Neural cell (in vitro differentiated cells): ENCODE measurements around the gene TARBP2.

Source experiments
- EP300 ChIP-seq: fragments of 450-650 bp; conservative IDR thresholded peaks from 2 replicates; pipeline ENCODE4 v1.6.1; 2014; ENCODE audit warnings: antibody characterized with exemption, mild to moderate bottlenecking, moderate library complexity; ENCODE audit not compliant: poor library complexity, severe bottlenecking
- POLR2AphosphoS5 ChIP-seq: IDR thresholded peaks from 2 replicates; pipeline ENCODE4 v1.6.1; 2012
- TAF1 ChIP-seq: IDR thresholded peaks from 2 replicates; pipeline ENCODE4 v1.6.1; 2012; ENCODE audit warnings: low read depth
- TF ChIP-seq, protein P1 (sequence below): fragments of 450-650 bp; IDR thresholded peaks from 2 replicates; pipeline ENCODE4 v1.5.1; 2014; ENCODE audit warnings: antibody characterized with exemption, mild to moderate bottlenecking, moderate library complexity; ENCODE audit not compliant: poor library complexity, severe bottlenecking
- TF ChIP-seq, protein P2 (sequence below): IDR thresholded peaks from 2 replicates; pipeline ENCODE4 v1.6.1; 2012; ENCODE audit warnings: borderline replicate concordance

DNA sequence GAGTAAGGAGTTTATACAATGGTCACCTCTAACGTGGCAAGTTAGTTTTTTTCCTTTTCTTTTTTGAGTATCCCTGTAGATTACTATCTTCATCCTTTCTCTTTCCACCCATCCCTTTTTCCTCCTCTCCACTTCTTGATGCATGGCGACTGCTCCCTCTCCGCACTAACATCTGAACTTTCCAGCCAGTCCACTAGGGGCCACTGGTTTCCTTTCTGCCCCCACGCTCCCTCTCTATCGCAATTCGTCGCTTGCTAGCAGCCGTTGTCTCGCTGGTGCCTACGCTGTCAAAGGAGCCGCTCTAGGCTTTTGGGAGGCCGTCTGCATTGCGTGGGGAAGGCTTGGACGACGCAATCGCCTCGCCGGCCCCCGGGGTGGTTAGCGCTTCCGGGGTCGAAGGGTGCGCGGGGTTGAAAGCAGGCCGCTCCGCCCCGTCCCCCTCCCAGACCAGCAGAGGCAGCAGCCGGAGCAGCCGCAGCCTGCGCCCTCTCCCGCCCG, 49.4 kb upstream of the TARBP2 start, which contains the start of gene PCBP2:
- peak; percentile 85 for TF ChIP-seq POLR2AphosphoS5
- TF ChIP-seq, protein P1, sequence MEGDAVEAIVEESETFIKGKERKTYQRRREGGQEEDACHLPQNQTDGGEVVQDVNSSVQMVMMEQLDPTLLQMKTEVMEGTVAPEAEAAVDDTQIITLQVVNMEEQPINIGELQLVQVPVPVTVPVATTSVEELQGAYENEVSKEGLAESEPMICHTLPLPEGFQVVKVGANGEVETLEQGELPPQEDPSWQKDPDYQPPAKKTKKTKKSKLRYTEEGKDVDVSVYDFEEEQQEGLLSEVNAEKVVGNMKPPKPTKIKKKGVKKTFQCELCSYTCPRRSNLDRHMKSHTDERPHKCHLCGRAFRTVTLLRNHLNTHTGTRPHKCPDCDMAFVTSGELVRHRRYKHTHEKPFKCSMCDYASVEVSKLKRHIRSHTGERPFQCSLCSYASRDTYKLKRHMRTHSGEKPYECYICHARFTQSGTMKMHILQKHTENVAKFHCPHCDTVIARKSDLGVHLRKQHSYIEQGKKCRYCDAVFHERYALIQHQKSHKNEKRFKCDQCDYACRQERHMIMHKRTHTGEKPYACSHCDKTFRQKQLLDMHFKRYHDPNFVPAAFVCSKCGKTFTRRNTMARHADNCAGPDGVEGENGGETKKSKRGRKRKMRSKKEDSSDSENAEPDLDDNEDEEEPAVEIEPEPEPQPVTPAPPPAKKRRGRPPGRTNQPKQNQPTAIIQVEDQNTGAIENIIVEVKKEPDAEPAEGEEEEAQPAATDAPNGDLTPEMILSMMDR, result peak; percentile 99
- peak; percentile 94 for TF ChIP-seq TAF1
- TF ChIP-seq, protein P2, sequence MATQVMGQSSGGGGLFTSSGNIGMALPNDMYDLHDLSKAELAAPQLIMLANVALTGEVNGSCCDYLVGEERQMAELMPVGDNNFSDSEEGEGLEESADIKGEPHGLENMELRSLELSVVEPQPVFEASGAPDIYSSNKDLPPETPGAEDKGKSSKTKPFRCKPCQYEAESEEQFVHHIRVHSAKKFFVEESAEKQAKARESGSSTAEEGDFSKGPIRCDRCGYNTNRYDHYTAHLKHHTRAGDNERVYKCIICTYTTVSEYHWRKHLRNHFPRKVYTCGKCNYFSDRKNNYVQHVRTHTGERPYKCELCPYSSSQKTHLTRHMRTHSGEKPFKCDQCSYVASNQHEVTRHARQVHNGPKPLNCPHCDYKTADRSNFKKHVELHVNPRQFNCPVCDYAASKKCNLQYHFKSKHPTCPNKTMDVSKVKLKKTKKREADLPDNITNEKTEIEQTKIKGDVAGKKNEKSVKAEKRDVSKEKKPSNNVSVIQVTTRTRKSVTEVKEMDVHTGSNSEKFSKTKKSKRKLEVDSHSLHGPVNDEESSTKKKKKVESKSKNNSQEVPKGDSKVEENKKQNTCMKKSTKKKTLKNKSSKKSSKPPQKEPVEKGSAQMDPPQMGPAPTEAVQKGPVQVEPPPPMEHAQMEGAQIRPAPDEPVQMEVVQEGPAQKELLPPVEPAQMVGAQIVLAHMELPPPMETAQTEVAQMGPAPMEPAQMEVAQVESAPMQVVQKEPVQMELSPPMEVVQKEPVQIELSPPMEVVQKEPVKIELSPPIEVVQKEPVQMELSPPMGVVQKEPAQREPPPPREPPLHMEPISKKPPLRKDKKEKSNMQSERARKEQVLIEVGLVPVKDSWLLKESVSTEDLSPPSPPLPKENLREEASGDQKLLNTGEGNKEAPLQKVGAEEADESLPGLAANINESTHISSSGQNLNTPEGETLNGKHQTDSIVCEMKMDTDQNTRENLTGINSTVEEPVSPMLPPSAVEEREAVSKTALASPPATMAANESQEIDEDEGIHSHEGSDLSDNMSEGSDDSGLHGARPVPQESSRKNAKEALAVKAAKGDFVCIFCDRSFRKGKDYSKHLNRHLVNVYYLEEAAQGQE, result peak; percentile 82
- TF ChIP-seq EP300, result peak; percentile 55
